HCT116 (cell line): ENCODE measurements around the gene POLG. TPM values are rescaled to one million over a fixed set of nuclear protein-coding genes. Genes with fewer than 3 reads are reported as not detected.

Experiments used
- CEBPB ChIP-seq: IDR thresholded peaks from 2 replicates; pipeline ENCODE4 v1.6.1; 2012; ENCODE audit warnings: low read depth
- EGR1 ChIP-seq: IDR thresholded peaks from 2 replicates; pipeline ENCODE4 v1.6.1; 2012; ENCODE audit warnings: low read depth
- ELF1 ChIP-seq: IDR thresholded peaks from 2 replicates; pipeline ENCODE4 v1.6.1; 2012; ENCODE audit warnings: low read depth, borderline replicate concordance
- EZH2phosphoT487 ChIP-seq: fragments of 200-600 bp; IDR thresholded peaks from 2 replicates; pipeline ENCODE4 v1.6.1; 2018; ENCODE audit warnings: antibody characterized with exemption, borderline replicate concordance
- MAX ChIP-seq: IDR thresholded peaks from 2 replicates; pipeline ENCODE4 v1.6.1; 2012
- RAD21 ChIP-seq: IDR thresholded peaks from 2 replicates; pipeline ENCODE4 v1.6.1; 2012; ENCODE audit warnings: low read depth, mild to moderate bottlenecking
- SIN3A ChIP-seq: IDR thresholded peaks from 2 replicates; pipeline ENCODE4 v1.6.1; 2012; ENCODE audit warnings: low read depth
- TCF7L2 ChIP-seq: IDR thresholded peaks from 2 replicates; pipeline ENCODE4 v1.7.0; 2011; ENCODE audit warnings: borderline replicate concordance, inconsistent platforms; ENCODE audit not compliant: insufficient read depth, insufficient read length; ENCODE audit errors: extremely low read depth
- total RNA-seq: library from RNA; stranded (reverse); gene quantifications from one replicate; pipeline ENCODE4 v1.2.1, GENCODE V29; 2021; ENCODE audit not compliant: unreplicated experiment
- TF ChIP-seq, protein P1 (sequence below): IDR thresholded peaks from 2 replicates; pipeline ENCODE4 v1.6.1; 2012; ENCODE audit warnings: low read depth

Gene POLG
- total RNA-seq, 1 experiment from 2014 or later: 72.7 TPM

DNA sequence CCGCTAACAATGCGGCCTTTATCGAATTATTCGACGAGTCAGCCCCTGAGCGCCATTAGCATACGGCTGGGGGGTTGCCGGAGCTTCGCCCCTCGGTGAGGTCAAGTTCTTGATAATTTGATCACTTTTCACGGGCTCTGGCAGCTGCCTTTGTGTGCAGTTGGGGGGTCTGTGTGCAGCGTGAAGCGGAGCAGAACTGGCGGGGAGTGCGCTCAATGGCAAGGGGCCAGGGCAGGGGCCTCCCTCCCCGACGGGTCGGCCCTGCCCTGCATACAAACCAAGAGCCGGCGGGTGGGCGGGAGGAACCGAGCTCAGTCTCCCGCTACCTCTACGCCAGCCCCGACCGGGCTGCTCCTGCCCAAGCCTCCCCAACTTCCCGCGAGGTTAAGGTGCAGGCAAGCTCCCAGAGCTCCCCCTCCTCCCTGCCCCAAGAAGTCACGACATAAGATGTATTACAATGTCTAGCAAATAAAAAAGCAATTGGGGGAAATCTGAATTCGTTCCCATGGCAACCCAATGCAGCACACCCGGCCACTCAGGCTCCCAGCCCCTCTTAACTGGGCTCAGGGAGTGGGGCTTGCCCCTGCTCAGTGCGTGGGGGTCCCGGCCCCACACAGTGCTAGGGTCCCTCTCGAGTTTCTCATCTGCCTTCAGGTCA lies 34.1 kb upstream of the POLG start (continued):
- TF ChIP-seq, protein P1, sequence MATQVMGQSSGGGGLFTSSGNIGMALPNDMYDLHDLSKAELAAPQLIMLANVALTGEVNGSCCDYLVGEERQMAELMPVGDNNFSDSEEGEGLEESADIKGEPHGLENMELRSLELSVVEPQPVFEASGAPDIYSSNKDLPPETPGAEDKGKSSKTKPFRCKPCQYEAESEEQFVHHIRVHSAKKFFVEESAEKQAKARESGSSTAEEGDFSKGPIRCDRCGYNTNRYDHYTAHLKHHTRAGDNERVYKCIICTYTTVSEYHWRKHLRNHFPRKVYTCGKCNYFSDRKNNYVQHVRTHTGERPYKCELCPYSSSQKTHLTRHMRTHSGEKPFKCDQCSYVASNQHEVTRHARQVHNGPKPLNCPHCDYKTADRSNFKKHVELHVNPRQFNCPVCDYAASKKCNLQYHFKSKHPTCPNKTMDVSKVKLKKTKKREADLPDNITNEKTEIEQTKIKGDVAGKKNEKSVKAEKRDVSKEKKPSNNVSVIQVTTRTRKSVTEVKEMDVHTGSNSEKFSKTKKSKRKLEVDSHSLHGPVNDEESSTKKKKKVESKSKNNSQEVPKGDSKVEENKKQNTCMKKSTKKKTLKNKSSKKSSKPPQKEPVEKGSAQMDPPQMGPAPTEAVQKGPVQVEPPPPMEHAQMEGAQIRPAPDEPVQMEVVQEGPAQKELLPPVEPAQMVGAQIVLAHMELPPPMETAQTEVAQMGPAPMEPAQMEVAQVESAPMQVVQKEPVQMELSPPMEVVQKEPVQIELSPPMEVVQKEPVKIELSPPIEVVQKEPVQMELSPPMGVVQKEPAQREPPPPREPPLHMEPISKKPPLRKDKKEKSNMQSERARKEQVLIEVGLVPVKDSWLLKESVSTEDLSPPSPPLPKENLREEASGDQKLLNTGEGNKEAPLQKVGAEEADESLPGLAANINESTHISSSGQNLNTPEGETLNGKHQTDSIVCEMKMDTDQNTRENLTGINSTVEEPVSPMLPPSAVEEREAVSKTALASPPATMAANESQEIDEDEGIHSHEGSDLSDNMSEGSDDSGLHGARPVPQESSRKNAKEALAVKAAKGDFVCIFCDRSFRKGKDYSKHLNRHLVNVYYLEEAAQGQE: no peak
- no peak for TF ChIP-seq CEBPB
- TF ChIP-seq RAD21: no peak
- TF ChIP-seq SIN3A: no peak
- TF ChIP-seq TCF7L2: no peak
- no peak for TF ChIP-seq ELF1
- no peak for TF ChIP-seq EZH2phosphoT487
- no peak for TF ChIP-seq MAX
- TF ChIP-seq EGR1: no peak
